Suprapubic skin (tissue), 3 donors: Measurements from ENCODE around the gene COMMD9.

Experiments
- EP300 ChIP-seq: sonication (generic); formaldehyde crosslinking; IDR thresholded peaks from one replicate; pipeline ENCODE4 v1.6.1; 2017; ENCODE audit warnings: antibody characterized with exemption
- POLR2A ChIP-seq, 2 donors: fragments of 450-650 bp; IDR thresholded peaks; one replicate each; pipeline ENCODE4 v1.6.1; 2017; ENCODE audit warnings: antibody characterized with exemption in 2 of 2, mild to moderate bottlenecking in 2 of 2, moderate library complexity in 2 of 2
- TF ChIP-seq, protein P1 (sequence below), 2 donors: fragments of 200-600 bp in 1 of 2; fragments of 450-650 bp in 1 of 2; sonication (generic) in 1 of 2; IDR thresholded peaks; one replicate each; pipeline ENCODE4 v1.5.1; 2016 to 2019; ENCODE audit warnings: antibody characterized with exemption in 2 of 2, mild to moderate bottlenecking in 1 of 2, moderate library complexity in 1 of 2

DNA sequence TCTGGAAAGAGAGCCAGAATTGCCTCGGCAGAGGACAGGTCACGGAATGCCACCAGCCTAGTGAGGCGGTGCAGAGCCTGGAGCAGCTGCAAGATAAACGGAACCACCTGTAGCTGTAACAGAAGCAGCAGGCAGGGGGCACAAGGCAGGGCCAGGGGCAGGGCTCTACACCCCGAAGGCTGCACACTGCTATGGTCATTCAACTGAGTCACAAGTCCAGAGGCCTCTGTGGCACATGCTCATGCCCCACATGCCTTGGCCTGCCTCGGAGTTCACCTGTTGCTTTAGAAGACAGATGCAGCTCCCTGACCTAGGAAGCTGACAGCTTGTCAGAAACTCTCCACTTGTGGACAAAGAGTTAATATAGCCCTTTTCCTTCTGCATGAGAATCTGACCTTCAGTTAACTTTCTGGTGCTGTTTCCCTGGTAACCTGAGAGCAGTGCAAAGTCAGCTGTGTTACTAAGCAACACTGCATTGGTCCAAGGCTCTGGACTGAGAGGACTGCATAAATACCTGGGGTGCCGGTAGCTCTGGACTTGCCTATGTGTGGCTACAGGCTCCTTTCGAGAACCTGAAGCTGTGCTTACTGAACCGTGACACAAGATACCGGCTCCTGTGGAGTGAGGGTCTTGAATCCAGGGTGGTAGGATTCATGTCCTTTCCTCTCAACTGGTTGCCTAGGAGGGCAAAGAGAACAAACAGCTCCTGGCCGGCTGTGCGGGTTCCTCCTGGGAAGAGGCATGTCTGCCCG, 10.5 kb downstream of the COMMD9 start:
- TF ChIP-seq EP300 (no peak), POLR2A (IDR thresholded peaks at IDR 0.05) (no peak)
- TF ChIP-seq, protein P1, sequence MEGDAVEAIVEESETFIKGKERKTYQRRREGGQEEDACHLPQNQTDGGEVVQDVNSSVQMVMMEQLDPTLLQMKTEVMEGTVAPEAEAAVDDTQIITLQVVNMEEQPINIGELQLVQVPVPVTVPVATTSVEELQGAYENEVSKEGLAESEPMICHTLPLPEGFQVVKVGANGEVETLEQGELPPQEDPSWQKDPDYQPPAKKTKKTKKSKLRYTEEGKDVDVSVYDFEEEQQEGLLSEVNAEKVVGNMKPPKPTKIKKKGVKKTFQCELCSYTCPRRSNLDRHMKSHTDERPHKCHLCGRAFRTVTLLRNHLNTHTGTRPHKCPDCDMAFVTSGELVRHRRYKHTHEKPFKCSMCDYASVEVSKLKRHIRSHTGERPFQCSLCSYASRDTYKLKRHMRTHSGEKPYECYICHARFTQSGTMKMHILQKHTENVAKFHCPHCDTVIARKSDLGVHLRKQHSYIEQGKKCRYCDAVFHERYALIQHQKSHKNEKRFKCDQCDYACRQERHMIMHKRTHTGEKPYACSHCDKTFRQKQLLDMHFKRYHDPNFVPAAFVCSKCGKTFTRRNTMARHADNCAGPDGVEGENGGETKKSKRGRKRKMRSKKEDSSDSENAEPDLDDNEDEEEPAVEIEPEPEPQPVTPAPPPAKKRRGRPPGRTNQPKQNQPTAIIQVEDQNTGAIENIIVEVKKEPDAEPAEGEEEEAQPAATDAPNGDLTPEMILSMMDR (IDR thresholded peaks at IDR 0.05): no peak
